Cardiac fibroblast (primary cell): ENCODE results near the gene BACE1-AS.

Experiments
- DNase-seq, 2 donors: peaks; one replicate each; pipeline versions ENCODE4 v3.0.0 to v3.0.0-alpha.2; 2010; ENCODE audit warnings: low read depth in 2 of 2
- H3K4me3 ChIP-seq, 2 donors: replicated peaks in 1 of 2; 1 replicate in 1 of 2; 2 replicates in 1 of 2; pipeline ENCODE4 v1.5.1; 2011; ENCODE audit warnings: low read depth in 2 of 2, low read length in 2 of 2, mild to moderate bottlenecking in 2 of 2, moderate library complexity in 1 of 2
- TF ChIP-seq, protein P1 (sequence below): IDR thresholded peaks from one replicate; pipeline ENCODE4 v1.5.1; 2011; ENCODE audit warnings: low read depth, mild to moderate bottlenecking, low read length, inconsistent platforms

The BACE1-AS gene

DNA sequence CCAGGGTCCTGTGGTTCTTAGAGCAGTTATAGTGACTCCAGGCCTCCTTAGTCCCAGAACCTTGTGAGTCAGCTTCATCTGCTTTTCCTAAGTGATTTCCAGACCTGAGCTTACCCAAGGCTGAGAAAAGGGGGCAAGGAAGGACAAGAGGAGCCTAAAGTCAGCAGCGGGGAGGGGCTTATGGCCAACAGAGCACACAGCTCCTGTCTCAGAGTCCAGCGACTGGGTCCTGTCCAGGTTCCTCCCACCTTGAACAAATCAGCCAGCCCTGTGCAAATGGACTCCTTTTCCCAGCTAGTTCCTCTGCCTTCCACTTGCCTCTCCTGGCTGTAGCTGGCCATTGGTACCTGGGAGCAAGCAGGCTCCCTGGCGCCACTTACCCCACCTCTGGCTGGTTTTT lies 14.0 kb downstream of the BACE1-AS start:
- TF ChIP-seq, protein P1, sequence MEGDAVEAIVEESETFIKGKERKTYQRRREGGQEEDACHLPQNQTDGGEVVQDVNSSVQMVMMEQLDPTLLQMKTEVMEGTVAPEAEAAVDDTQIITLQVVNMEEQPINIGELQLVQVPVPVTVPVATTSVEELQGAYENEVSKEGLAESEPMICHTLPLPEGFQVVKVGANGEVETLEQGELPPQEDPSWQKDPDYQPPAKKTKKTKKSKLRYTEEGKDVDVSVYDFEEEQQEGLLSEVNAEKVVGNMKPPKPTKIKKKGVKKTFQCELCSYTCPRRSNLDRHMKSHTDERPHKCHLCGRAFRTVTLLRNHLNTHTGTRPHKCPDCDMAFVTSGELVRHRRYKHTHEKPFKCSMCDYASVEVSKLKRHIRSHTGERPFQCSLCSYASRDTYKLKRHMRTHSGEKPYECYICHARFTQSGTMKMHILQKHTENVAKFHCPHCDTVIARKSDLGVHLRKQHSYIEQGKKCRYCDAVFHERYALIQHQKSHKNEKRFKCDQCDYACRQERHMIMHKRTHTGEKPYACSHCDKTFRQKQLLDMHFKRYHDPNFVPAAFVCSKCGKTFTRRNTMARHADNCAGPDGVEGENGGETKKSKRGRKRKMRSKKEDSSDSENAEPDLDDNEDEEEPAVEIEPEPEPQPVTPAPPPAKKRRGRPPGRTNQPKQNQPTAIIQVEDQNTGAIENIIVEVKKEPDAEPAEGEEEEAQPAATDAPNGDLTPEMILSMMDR: no peak
- no peak for DNase-seq
- H3K4me3 ChIP-seq: no peak overlapping the region

DNA sequence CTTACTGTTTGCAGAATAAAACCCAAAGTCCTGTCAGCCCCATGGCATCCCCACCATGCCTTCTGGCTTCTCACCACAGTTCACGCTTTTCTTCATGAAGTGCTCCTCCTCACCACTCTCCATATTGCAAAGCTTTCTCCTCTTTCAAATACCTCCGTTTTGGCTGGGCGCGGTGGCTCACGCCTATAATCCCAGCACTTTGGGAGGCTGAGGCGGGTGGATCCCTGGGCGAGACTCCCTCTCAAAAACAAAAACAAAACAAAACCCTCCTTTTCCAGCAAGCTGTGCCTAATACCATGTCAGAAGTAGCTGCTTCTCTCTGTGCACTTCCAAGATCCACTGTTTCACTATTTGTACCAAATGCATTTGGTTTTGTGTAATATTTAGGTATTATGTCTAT lies 18.2 kb downstream of the BACE1-AS start:
- TF ChIP-seq, protein P1: no peak
- no peak for DNase-seq
- no peak overlapping the region for H3K4me3 ChIP-seq

DNA sequence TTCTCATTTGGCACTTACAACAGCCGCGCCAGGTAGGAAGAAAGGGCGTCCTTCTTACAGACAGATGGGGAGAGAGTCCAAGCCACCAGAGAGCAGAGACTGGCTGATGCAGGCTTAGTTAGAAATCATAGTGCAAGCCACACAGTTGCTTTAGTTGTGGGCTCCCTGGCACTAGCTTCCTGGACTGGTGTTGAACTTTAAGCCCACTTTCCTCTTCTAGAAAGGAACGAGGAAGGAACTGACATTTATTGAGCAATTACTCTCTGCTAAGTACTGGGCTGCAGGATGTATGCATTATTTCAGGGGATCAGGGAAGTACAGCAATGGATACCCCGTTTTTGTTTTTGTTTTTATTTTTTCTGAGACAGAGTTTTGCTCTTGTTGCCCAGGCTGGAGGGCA lies 21.9 kb downstream of the BACE1-AS start:
- no peak for DNase-seq
- TF ChIP-seq, protein P1: no peak
- H3K4me3 ChIP-seq: no peak overlapping the region

DNA sequence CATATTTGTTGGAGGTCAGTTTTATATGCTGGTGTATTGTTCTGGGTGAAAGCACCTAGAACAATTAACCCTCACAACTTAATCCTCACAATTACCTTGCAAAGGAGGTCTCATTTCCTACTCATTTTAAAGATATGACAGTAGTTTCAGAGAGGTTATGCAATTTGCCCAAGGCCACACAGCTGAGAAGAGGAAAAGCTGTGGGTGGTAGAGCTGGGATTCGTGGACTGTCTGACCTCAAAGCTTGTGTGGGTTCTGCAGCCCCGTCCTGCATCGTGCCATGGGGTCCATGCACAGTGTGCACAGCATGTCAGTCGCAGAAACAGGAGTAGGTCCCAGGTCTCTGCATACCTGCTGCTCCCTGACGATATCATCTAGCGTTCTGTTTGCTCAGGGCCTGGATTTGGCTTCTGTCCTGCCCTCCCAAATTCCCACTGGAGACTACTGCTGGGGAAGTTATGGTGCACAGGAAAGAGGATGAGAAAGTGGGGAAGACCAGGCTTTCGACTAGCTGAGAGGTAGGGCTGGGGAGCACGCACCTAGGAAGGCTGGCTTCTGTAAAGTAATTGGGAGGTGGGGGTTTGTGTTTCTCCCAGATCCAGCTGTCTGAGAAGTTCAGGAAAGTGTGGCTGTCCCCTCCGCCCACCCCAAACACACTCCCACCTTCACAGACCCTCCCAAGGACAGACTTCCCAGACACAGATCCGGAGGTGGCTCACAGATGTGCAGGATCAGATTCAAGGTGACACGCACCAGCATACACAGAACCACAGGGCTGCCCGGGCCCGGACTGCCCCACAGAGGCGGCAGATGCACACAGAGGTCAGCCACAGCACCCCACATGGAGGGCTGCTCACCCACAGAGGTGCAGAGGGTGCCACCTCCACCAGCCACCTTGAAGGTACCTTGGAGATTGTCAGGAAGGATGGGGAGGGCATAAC lies 23.0 kb downstream of the BACE1-AS start:
- TF ChIP-seq, protein P1: no peak
- peak overlapping the region; percentile 76 to 81 for H3K4me3 ChIP-seq
- DNase-seq: no peak

DNA sequence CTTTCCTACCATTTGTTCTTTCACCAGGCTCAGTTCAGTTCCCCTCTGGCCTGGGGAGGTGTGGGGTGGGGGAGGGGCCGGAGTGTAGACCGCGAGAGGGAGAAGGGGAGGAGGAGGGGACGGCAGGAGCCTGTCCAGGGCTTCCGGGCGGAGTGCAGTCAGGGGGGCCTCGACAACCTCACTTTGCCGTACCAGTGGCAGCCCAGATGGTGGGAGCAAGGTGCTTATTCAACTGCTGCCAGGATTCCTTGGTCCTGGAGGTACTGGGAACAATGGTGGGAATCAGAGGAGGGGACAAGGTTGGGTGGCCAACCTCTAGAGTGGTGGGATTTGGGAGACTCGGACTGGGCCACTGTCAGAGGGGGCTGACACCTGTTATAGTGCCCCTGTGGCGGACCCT lies 23.7 kb downstream of the BACE1-AS start:
- no peak for DNase-seq
- peak overlapping the region; percentile 76 to 81 for H3K4me3 ChIP-seq
- TF ChIP-seq, protein P1: no peak

DNA sequence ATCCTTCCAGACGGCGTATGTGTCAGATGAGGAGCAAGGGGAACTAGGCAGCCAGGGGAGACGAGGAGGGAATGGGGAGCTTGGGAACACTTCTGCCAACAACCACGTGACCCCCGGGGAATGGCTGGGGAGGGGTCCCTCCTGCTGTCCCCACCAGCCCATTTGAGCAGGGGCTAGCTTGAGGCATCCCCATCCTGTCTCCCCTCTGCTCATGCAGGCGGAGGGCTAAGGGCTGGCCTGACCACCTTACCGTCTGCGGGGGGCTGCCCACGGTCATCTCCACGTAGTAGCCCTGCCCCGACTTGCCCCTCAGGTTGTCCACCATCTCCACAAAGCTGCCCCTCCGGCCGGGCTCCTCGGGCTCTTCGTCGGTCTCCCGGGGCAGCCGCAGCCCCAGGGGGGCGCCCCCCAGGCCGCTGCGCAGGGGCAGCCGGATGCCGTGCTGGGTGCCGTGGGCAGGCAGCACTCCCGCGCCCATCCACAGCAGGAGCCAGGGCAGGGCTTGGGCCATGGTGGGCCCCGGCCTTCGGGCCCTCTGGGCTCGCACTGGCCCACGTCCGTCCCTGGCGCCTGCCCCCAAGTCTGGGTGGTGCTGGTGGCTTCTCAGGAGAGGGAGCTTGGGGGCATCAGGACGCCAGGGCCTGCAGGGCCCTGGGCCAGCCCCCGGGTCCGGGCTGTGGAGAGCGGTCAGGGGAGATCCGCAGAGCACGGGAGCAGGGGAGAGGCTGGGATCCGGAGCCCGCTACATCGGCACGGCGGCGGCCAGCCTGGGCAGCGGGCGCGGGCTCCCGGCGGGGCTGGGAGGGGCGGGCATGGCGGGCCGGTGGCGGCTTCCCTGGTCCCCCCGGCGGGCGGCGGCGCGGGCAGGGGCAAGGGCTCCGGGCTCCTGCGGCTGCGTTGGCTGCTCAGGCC lies 24.4 kb downstream of the BACE1-AS start:
- no peak for DNase-seq
- peak overlapping the region; percentile 76 to 81 for H3K4me3 ChIP-seq
- TF ChIP-seq, protein P1: no peak
